Naive thymus-derived CD4-positive, alpha-beta T cell (primary cell): ENCODE results near the gene NRP1. TPM values are rescaled to one million over a fixed set of nuclear protein-coding genes. Genes with fewer than 3 reads are reported as not detected.

Experiments used
- ATAC-seq: fragments of 150-1000 bp; cut with Tn5 transposase; 2 replicates; pipeline ENCODE4 v1.10.0; 2021; ENCODE audit warnings: mild to moderate bottlenecking, moderate library complexity
- CTCF ChIA-PET: fragments of 350-600 bp; sonication (Branson Sonifier 250); formaldehyde crosslinking; loops from one replicate; lab custom pipeline; 2021; ENCODE audit warnings: antibody characterized with exemption; lab: Charles Lee
- POLR2A ChIA-PET: fragments of 350-600 bp; sonication (Branson Sonifier 250); formaldehyde crosslinking; loops from one replicate; lab custom pipeline; 2021; ENCODE audit warnings: antibody characterized with exemption, inconsistent platforms; lab: Charles Lee
- DNase-seq, 9 donors: peaks; one replicate each; pipeline versions ENCODE4 v3.0.0 to v3.0.0-alpha.2; 2020 to 2022; ENCODE audit warnings: mixed read lengths in 1 of 9
- H3K27ac ChIP-seq: one replicate; pipeline ENCODE4 v1.7.0; 2013; ENCODE audit warnings: mild to moderate bottlenecking, low read depth, low read length, moderate library complexity
- H3K27me3 ChIP-seq, 2 donors: one replicate each; pipeline ENCODE4 v1.7.0; 2013; ENCODE audit warnings: low read length in 2 of 2, mild to moderate bottlenecking in 2 of 2, moderate library complexity in 2 of 2; ENCODE audit not compliant: control insufficient read depth in 2 of 2, insufficient read depth in 2 of 2
- H3K36me3 ChIP-seq, 3 experiments: 1 replicate in 2 of 3; 2 replicates in 1 of 3; pipeline ENCODE4 v1.7.0; 2013; ENCODE audit warnings: low read length in 3 of 3, mild to moderate bottlenecking in 3 of 3, moderate library complexity in 1 of 3; ENCODE audit not compliant: insufficient read depth in 3 of 3, control insufficient read depth in 2 of 3
- H3K4me1 ChIP-seq, 2 donors: one replicate each; pipeline ENCODE4 v1.7.0; 2013; ENCODE audit warnings: low read length in 2 of 2, mild to moderate bottlenecking in 2 of 2, moderate library complexity in 1 of 2; ENCODE audit not compliant: control insufficient read depth in 2 of 2, insufficient read depth in 2 of 2
- H3K4me3 ChIP-seq: 2 replicates; pipeline ENCODE4 v1.7.0; 2013; ENCODE audit warnings: mild to moderate bottlenecking, low read length
- H3K9me3 ChIP-seq, 3 experiments: 1 replicate in 2 of 3; 2 replicates in 1 of 3; pipeline ENCODE4 v1.7.0; 2013; ENCODE audit warnings: low read length in 3 of 3; ENCODE audit not compliant: control insufficient read depth in 2 of 3
- H3K27ac Mint-ChIP-seq, 9 donors: one replicate each; pipeline ENCODE4 v1.8.0; 2020 to 2022; ENCODE audit warnings: mixed read lengths in 9 of 9, mild to moderate bottlenecking in 8 of 9, moderate library complexity in 5 of 9, inconsistent platforms in 2 of 9
- H3K27me3 Mint-ChIP-seq, 5 donors: one replicate each; pipeline ENCODE4 v1.8.0; 2021 to 2022; ENCODE audit warnings: mixed read lengths in 5 of 5, mild to moderate bottlenecking in 1 of 5
- H3K36me3 Mint-ChIP-seq, 5 donors: one replicate each; pipeline ENCODE4 v1.8.0; 2020 to 2022; ENCODE audit warnings: mixed read lengths in 5 of 5, mild to moderate bottlenecking in 3 of 5, inconsistent platforms in 1 of 5
- H3K4me1 Mint-ChIP-seq, 7 donors: one replicate each; pipeline ENCODE4 v1.8.0; 2020 to 2022; ENCODE audit warnings: mixed read lengths in 7 of 7, mild to moderate bottlenecking in 3 of 7, inconsistent platforms in 1 of 7
- H3K4me3 Mint-ChIP-seq, 10 donors: one replicate each; pipeline ENCODE4 v1.8.0; 2020 to 2022; ENCODE audit warnings: mild to moderate bottlenecking in 10 of 10, mixed read lengths in 10 of 10, moderate library complexity in 6 of 10, inconsistent platforms in 2 of 10
- H3K9me3 Mint-ChIP-seq, 11 donors: one replicate each; pipeline ENCODE4 v1.8.0; 2020 to 2022; ENCODE audit warnings: mixed read lengths in 11 of 11, mild to moderate bottlenecking in 4 of 11, inconsistent platforms in 1 of 11, moderate library complexity in 1 of 11
- intact Hi-C, 2 donors: fragments of 100-400 bp; cut with micrococcal nuclease; formaldehyde crosslinking; loops; one replicate each; pipeline ENCODE4 v1.15.1; 2023
- polyA plus RNA-seq, 2 donors: library from polyadenylated mRNA; unstranded; fragments of 300-500 nt; fragmentation: Illumina TruSeq; gene quantifications; one replicate each; pipeline ENCODE4 v1.2.3, GENCODE V29; 2021
- total RNA-seq, 6 experiments: library from RNA in 5 of 6; stranded (reverse) in 5 of 6; gene quantifications; 1 replicate in 5 of 6; 2 replicates in 1 of 6; pipeline ENCODE4 v1.2.3 and lab custom pipeline; 2021 to 2026

NRP1 gene
- total and polyA plus RNA-seq, 7 experiments from 2014 or later, result 0.72 to 4.6 (median 1.6) TPM; not detected in 2

GRCh38 chr10:33328253-33328652, 6.2 kb downstream of the NRP1 start:
- CTCF ChIA-PET, result no interaction called here

DNA sequence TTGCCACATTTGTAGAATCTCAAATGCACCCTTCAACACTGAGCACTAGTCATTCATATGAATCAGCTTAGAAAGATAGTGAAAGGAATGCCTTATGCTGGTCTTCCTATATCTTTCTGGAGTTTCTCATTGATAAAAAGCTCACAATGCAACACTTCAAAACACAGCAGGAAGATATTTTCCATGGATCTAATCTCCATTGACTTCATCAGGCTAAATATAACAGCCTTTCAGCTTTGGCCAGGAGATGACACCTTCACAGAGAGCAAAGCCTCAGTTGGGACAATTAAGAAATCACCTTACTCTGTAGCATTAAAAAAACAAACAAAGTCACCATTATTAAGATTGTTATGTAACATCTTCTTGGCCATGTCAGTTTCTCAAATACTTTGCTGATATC, 6.7 kb downstream of the NRP1 start:
- Histone ChIP-seq H3K4me3 (no peak overlapping the region), H3K4me1 (peaks cover 0 to 5% of the 10 kb centered on the region in 2 donors), H3K36me3 (no peaks in the 10 kb centered on the region), H3K27me3 (peaks cover 7% of the 10 kb centered on the region in 2 donors), H3K27ac (no peak overlapping the region), H3K9me3 (no peaks in the 10 kb centered on the region)
- H3K4me3 Mint-ChIP-seq, result no peak overlapping the region
- H3K9me3 Mint-ChIP-seq, result no peaks in the 10 kb centered on the region
- H3K36me3 Mint-ChIP-seq, result no peaks in the 10 kb centered on the region
- peaks cover 0 to 12% (median 9%) of the 10 kb centered on the region in 7 donors for H3K4me1 Mint-ChIP-seq
- peaks cover 45 to 61% (median 53%) of the 10 kb centered on the region in 5 donors for H3K27me3 Mint-ChIP-seq
- H3K27ac Mint-ChIP-seq, result no peak overlapping the region
- intact Hi-C loops, result no loop called here
- ATAC-seq (no peak), DNase-seq (no peak)
- CTCF ChIA-PET, result no interaction called here
- POLR2A ChIA-PET, result no interaction called here

More at GRCh38 chr10:33328253-33328652, 6.2 kb downstream of the NRP1 start:
- Histone ChIP-seq H3K27ac (no peak overlapping the region), H3K4me1 (peaks cover 1 to 5% of the 10 kb centered on the region in 2 donors), H3K36me3 (no peaks in the 10 kb centered on the region), H3K27me3 (peaks cover 10 to 11% of the 10 kb centered on the region in 2 donors), H3K4me3 (no peak overlapping the region), H3K9me3 (no peaks in the 10 kb centered on the region)
- no peaks in the 10 kb centered on the region for H3K9me3 Mint-ChIP-seq
- intact Hi-C loops, result no loop called here
- no peaks in the 10 kb centered on the region for H3K36me3 Mint-ChIP-seq
- POLR2A ChIA-PET, result no interaction called here
- no peak overlapping the region for H3K4me3 Mint-ChIP-seq
- peaks cover 49 to 66% (median 58%) of the 10 kb centered on the region in 5 donors for H3K27me3 Mint-ChIP-seq
- no peak for ATAC-seq
- no peak overlapping the region for H3K27ac Mint-ChIP-seq
- H3K4me1 Mint-ChIP-seq, result peaks cover 0 to 13% (median 9%) of the 10 kb centered on the region in 7 donors
- no peak for DNase-seq

- ChIA-PET CTCF (interaction anchor here (0.6 to 1.0 kb wide), 2 partner anchors 27 to 55 kb away, joined by 3 read pairs; no protein-coding TSS in a partner anchor), POLR2A (no interaction called here)
- DNase-seq, result no peak
- Mint-ChIP-seq H3K4me3 (no peak overlapping the region), H3K9me3 (no peaks in the 10 kb centered on the region), H3K27ac (no peak overlapping the region), H3K4me1 (peaks cover 0 to 12% (median 9%) of the 10 kb centered on the region in 7 donors), H3K27me3 (peaks cover 37 to 53% (median 44%) of the 10 kb centered on the region in 5 donors), H3K36me3 (no peaks in the 10 kb centered on the region)
- H3K4me3 ChIP-seq, result no peak overlapping the region
- no peaks in the 10 kb centered on the region for H3K9me3 ChIP-seq
- no peak overlapping the region for H3K27ac ChIP-seq
- no peak for ATAC-seq
- peaks cover 0 to 5% of the 10 kb centered on the region in 2 donors for H3K4me1 ChIP-seq
- H3K27me3 ChIP-seq, result peaks cover 7 to 8% of the 10 kb centered on the region in 2 donors
- H3K36me3 ChIP-seq, result no peaks in the 10 kb centered on the region
- intact Hi-C loops, result no loop called here
Measured at GRCh38 chr10:33326933-33327332, 7.5 kb downstream of the NRP1 start.

GRCh38 chr10:33325929-33326328, 8.5 kb downstream of the NRP1 start:
- CTCF ChIA-PET, result no interaction called here

DNA sequence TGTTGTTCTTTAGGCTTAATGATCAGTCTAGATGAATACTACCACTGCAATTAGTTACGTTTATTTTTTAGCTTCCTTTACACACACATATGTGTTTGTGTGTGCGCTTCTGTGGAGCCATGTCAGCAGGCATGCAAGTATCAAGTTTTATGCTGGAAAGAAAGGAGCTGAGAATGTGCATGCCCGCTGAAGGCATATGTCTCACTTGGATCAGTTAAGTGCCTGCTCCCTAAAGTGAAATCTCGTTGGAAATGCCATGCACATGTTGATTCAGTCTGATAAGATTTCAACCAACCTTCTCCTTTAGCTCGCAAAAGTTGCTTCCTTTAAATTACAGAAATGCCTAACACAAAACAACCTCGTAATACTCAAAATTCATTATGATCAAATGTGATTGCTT, 10.7 kb downstream of the NRP1 start:
- ATAC-seq (no peak), DNase-seq (no peak)
- Histone ChIP-seq H3K9me3 (no peaks in the 10 kb centered on the region), H3K36me3 (no peaks in the 10 kb centered on the region), H3K27me3 (peaks cover 0 to 4% of the 10 kb centered on the region in 2 donors), H3K4me1 (no peaks in the 10 kb centered on the region), H3K4me3 (no peak overlapping the region), H3K27ac (no peak overlapping the region)
- intact Hi-C loops, result no loop called here
- ChIA-PET POLR2A (no interaction called here), CTCF (interaction anchor here (1.5 kb wide), 1 partner anchor 9 kb away, joined by 4 read pairs; no protein-coding TSS in a partner anchor)
- Mint-ChIP-seq H3K4me3 (no peak overlapping the region), H3K36me3 (peaks cover 0 to 5% (median 0%) of the 10 kb centered on the region in 5 donors), H3K9me3 (peaks cover 0 to 5% (median 0%) of the 10 kb centered on the region in 11 donors), H3K27me3 (peaks cover 14 to 27% (median 18%) of the 10 kb centered on the region in 5 donors), H3K27ac (no peak overlapping the region), H3K4me1 (no peaks in the 10 kb centered on the region)

More at GRCh38 chr10:33325929-33326328, 8.5 kb downstream of the NRP1 start:
- no peaks in the 10 kb centered on the region for H3K9me3 Mint-ChIP-seq
- peaks cover 0 to 8% (median 6%) of the 10 kb centered on the region in 7 donors for H3K4me1 Mint-ChIP-seq
- Histone ChIP-seq H3K27ac (no peak overlapping the region), H3K36me3 (no peaks in the 10 kb centered on the region), H3K4me3 (no peak overlapping the region), H3K9me3 (no peaks in the 10 kb centered on the region), H3K27me3 (peaks cover 3 to 10% of the 10 kb centered on the region in 2 donors), H3K4me1 (peaks cover 0 to 5% of the 10 kb centered on the region in 2 donors)
- no peak for DNase-seq
- no peak for ATAC-seq
- H3K4me3 Mint-ChIP-seq, result no peak overlapping the region
- POLR2A ChIA-PET, result no interaction called here
- peaks cover 28 to 43% (median 34%) of the 10 kb centered on the region in 5 donors for H3K27me3 Mint-ChIP-seq
- intact Hi-C loops, result no loop called here
- H3K27ac Mint-ChIP-seq, result no peak overlapping the region
- no peaks in the 10 kb centered on the region for H3K36me3 Mint-ChIP-seq

- DNase-seq (no peak), ATAC-seq (no peak)
- ChIA-PET POLR2A (interaction anchor here (0.8 kb wide), 1 partner anchor 12 kb away, joined by 3 read pairs; no protein-coding TSS in a partner anchor), CTCF (no interaction called here)
- no peaks in the 10 kb centered on the region for H3K9me3 ChIP-seq
- H3K4me3 ChIP-seq, result no peak overlapping the region
- Mint-ChIP-seq H3K27me3 (peaks cover 6 to 19% (median 10%) of the 10 kb centered on the region in 5 donors), H3K36me3 (peaks cover 0 to 5% (median 0%) of the 10 kb centered on the region in 5 donors), H3K27ac (no peak overlapping the region), H3K4me3 (no peak overlapping the region), H3K9me3 (peaks cover 0 to 5% (median 0%) of the 10 kb centered on the region in 11 donors), H3K4me1 (no peaks in the 10 kb centered on the region)
- H3K4me1 ChIP-seq, result no peaks in the 10 kb centered on the region
- no peak overlapping the region for H3K27ac ChIP-seq
- H3K27me3 ChIP-seq, result peaks cover 0 to 4% of the 10 kb centered on the region in 2 donors
- intact Hi-C loops, result no loop called here
- no peaks in the 10 kb centered on the region for H3K36me3 ChIP-seq
Measured at GRCh38 chr10:33321516-33321915, 13.0 kb downstream of the NRP1 start.

DNA sequence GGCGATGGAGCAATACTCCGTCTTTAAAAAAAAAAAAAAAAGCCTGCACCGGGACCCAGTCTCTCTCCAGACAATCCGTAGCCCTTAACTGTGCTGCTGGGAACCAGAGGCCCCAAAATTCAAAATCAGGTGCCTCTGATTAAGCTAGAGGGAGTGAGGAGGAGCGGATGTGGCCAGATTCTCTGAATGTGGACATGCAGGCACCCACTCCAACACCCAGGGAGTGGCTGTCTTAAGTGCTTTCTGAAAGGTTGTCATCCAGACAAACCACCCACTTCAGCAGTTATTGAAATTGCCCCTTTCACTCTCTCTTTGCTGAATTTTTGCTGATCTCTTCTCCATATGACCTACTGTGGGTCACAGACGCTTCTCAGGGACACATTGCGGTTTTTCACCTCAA, 14.2 kb downstream of the NRP1 start:
- H3K9me3 ChIP-seq, result no peaks in the 10 kb centered on the region
- no peaks in the 10 kb centered on the region for H3K36me3 ChIP-seq
- H3K36me3 Mint-ChIP-seq, result peaks cover 0 to 5% (median 0%) of the 10 kb centered on the region in 5 donors
- H3K4me3 ChIP-seq, result no peak overlapping the region
- intact Hi-C loops, result no loop called here
- H3K4me1 Mint-ChIP-seq, result no peaks in the 10 kb centered on the region
- H3K4me1 ChIP-seq, result no peaks in the 10 kb centered on the region
- H3K27me3 Mint-ChIP-seq, result peaks cover 0 to 11% (median 4%) of the 10 kb centered on the region in 5 donors
- H3K27ac Mint-ChIP-seq, result no peak overlapping the region
- no peak for ATAC-seq
- POLR2A ChIA-PET, result no interaction called here
- DNase-seq, result no peak
- CTCF ChIA-PET, result interaction anchor here (1.1 kb wide), 1 partner anchor 11 kb away, joined by 3 read pairs; no protein-coding TSS in a partner anchor
- peaks cover 0 to 4% of the 10 kb centered on the region in 2 donors for H3K27me3 ChIP-seq
- peaks cover 0 to 5% (median 0%) of the 10 kb centered on the region in 11 donors for H3K9me3 Mint-ChIP-seq
- no peak overlapping the region for H3K4me3 Mint-ChIP-seq
- no peak overlapping the region for H3K27ac ChIP-seq
